ENCODE measurements around the gene TMEM151B.
"Not testable (repeated sequence)": the region's sequence is repeated elsewhere in the genome, so short reads cannot be mapped to it uniquely, and the experiment has no call there.

Gene TMEM151B

GRCh38 chr6:44301782-44302564 lies 31.7 kb downstream of the TMEM151B start:
- in situ Hi-C loops (cut with MboI; ENCODE audit: low sequenced_read_pairs): no loop called here

DNA sequence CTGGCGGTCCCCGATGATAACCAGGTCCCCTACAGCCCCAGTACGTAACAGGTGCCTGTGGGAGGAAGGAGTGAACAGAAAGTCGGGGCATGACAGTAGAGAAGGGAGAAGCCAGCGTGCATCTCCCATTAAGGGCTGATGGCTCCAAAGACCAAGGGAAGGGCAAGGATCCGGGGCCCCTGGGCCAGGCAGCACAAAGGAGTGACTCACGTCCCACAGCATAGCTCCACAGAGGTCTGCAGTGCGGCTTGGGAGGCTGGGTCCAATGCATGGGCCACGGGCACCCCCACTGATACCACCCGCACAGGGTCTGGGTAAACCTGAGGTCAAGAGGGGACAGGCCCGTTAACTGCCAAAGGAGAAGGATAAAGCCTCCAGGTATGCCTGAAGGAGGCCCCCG lies 32.6 kb downstream of the TMEM151B start:
- in situ Hi-C loops (cut with MboI; ENCODE audit: low sequenced_read_pairs): no loop called here

GRCh38 chr6:44303842-44304241 lies 33.6 kb downstream of the TMEM151B start:
- in situ Hi-C loops (cut with MboI; ENCODE audit: low sequenced_read_pairs): no loop called here

DNA sequence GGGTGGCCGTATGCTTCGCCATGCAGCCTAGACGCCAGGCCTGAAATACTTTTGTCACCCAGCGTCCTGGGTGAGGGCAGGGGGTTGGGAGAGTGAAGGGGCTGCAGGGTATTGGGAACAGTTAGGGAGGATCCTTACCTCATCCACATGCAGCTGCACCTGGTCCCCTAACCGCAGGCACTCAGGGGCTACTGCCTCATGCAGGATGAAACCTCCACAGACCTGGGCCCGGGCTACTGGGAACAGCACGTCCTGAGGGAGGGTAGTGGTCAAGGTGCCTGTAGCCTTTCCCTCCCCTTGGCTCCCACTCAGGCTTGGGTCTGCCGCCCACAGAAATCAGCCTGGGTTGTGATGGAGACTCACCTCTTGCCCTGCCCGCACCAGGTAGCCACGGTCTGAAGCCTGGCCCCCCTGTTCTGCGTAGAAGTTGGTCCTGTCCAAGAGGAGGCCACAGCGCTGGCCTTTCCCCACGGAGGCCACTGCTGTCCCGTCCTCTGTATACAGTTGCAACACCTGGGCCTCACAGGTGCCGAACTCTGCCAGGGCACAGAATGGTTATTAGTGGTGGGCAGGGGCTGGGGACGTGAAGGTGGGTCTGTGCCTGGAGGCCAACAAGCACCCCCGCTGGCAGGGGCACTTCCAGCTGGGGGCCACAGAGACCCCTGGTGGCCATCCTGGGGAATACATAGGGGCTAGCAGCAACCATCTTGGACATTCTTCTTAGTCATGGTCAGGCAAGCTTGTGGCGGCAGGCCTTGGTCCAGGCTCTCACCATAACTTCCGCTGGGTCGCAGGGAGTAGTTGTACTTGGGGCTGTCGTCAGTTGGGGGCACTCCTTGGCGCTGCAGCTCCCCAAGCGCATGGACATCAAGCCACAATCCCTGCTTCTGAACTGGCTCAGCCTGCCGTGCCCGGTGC lies 34.3 kb downstream of the TMEM151B start:
- in situ Hi-C loops (cut with MboI; ENCODE audit: low sequenced_read_pairs): no loop called here

GRCh38 chr6:44305200-44305725 lies 35.0 kb downstream of the TMEM151B start:
- in situ Hi-C loops (cut with MboI; ENCODE audit: low sequenced_read_pairs): no loop called here

DNA sequence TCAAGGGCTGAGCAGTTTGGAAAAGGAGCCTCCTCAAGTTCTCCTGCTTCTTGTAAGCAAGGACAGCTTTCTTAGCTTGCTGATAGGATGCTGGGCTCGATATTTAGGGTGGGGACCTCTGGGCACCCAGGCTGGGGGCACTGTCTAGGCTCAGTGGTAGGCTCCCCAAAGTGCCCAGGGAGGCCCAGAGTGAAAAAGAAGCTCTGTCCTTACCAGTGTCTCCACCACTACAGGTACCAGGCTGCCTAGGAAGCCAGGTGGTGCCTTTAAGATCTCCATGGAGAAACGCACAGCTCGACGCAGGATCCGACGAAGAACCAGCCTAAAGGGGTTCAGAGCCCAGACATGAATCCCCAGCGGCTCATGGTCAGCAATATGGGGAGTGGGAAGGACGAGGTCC lies 36.5 kb downstream of the TMEM151B start:
- in situ Hi-C loops (cut with MboI; ENCODE audit: low sequenced_read_pairs): no loop called here

GRCh38 chr6:44307217-44307616 lies 37.0 kb downstream of the TMEM151B start:
- in situ Hi-C loops (cut with MboI; ENCODE audit: low sequenced_read_pairs): no loop called here

GRCh38 chr6:44309092-44309491 lies 38.8 kb downstream of the TMEM151B start:
- in situ Hi-C loops (cut with MboI; ENCODE audit: low sequenced_read_pairs): no loop called here

- in situ Hi-C loops (cut with MboI; ENCODE audit: low sequenced_read_pairs): no loop called here
Observed at GRCh38 chr6:44309631-44310030, 39.4 kb downstream of the TMEM151B start.

DNA sequence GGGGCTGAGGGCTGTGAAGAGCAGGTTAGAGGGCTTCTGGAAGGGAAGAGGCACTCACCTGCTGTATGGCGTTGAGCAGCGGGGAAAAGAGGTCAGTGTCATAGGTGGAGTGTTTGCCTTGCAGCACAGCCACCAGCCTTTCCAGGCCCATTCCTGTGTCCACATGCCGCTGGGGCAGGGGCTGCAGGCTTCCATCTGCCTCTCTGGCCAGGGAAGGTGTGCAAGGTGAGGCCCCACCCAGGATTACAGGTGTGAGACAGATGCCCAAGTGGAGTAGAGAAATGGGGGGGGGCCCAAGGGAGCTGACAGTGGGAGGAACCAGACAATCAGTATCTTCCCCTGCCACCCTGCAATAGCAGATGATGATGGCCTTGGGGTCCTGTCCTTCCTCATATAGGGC lies 40.0 kb downstream of the TMEM151B start:
- in situ Hi-C loops (cut with MboI; ENCODE audit: low sequenced_read_pairs): no loop called here

- in situ Hi-C loops (cut with MboI; ENCODE audit: low sequenced_read_pairs): no loop called here
Observed at GRCh38 chr6:44311304-44311703, 41.1 kb downstream of the TMEM151B start.

DNA sequence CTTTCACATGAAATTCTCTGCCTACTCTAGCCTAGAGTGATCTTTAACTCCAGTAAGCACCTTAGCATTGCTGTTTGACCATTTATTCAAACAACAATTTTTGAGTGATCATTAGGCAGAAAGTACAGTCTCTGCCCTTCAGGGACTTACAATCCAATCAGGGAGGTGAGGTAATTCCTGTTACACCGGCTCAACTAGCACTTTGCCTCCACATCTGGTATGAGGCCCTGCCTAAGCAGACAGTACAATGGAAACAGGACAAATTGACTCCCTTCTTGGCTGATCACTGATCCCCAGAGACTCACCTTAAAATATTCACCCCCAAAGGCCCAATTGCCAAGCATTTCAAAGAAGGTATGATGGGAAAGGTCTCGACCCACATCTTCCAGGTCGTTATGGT lies 41.5 kb downstream of the TMEM151B start:
- in situ Hi-C loops (cut with MboI; ENCODE audit: low sequenced_read_pairs): no loop called here

GRCh38 chr6:44312901-44313788 lies 42.9 kb downstream of the TMEM151B start, which contains the start of gene AARS2:
Gene AARS2 (minus strand): TSS chr6:44313347. CDS start chr6:44313323, 24 bp downstream.
- in situ Hi-C loops (cut with MboI; ENCODE audit: low sequenced_read_pairs): no loop called here

DNA sequence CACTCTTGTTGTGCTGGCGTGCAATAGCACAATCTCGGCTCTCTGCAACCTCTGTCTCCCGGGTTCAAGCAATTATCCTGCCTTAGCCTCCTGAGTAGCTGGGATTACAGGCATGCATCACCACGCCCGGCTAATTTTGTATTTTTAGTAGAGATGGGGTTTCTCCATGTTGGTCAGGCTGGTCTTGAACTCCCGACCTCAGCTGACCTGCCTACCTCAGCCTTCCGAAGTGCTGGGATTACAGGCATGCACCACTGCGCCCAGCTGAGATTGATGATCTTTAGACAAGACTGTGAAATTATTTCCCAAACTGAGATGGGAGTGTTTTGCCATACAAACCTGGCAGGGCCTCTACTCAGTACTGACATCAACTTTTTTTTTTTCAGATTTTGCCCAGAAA lies 44.4 kb downstream of the TMEM151B start:
- in situ Hi-C loops (cut with MboI; ENCODE audit: low sequenced_read_pairs): not testable (repeated sequence)

- in situ Hi-C loops (cut with MboI; ENCODE audit: low sequenced_read_pairs): no loop called here
Observed at GRCh38 chr6:44315516-44315915, 45.3 kb downstream of the TMEM151B start.

- in situ Hi-C loops (cut with MboI; ENCODE audit: low sequenced_read_pairs): no loop called here
Observed at GRCh38 chr6:44315951-44316350, 45.7 kb downstream of the TMEM151B start.

DNA sequence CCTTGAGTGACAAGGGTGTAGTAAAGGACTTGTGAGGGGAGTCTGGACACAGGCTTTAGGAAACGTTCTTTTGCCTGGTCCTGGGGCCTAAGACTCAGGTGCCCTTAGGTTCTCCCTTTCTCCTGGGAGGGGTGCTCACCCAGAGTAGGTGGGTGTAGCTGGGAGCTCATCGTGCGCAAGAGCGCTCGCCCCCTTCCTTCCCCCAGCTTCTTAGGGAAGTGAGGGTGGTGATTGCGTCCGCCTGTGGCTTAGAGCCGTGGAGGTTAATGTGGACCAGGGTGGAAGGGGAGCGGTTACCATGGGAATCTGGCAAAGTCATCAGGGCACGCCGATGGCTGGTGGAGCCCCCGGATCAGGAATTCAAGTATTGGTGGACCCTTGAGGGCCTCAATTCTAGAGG lies 46.2 kb downstream of the TMEM151B start:
- in situ Hi-C loops (cut with MboI; ENCODE audit: low sequenced_read_pairs): no loop called here

DNA sequence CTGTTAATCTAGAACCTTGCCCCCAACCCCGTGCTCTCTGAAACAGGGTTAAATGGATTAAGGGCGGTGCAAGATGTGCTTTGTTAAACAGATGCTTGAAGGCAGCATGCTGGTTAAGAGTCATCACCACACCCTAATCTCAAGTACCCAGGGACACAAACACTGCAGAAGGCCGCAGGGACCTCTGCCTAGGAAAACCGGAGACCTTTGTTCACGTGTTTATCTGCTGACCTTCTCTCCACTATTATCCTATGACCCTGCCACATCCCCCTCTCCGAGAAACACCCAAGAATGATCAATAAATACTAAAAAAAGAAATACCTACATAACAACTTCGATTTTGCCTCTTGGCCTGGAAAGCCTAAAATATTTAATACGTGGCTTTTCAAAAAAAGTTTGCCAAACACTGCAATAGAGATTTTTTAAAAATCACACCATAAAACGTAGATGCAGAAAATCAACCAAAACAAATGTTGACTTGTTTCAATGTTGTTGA lies 46.9 kb downstream of the TMEM151B start:
- in situ Hi-C loops (cut with MboI; ENCODE audit: low sequenced_read_pairs): not testable (repeated sequence)

GRCh38 chr6:44321210-44321609 lies 51.0 kb downstream of the TMEM151B start:
- in situ Hi-C loops (cut with MboI; ENCODE audit: low sequenced_read_pairs): no loop called here

- in situ Hi-C loops (cut with MboI; ENCODE audit: low sequenced_read_pairs): loop anchor here (25.0 kb wide), 1 partner anchor 165 kb away; the partner anchor contains the start of gene CAPN11
Observed at GRCh38 chr6:44327096-44327495, 56.8 kb downstream of the TMEM151B start.

Data from HL-60/S4 (cell line).